Amygdala (tissue), 56 donors: Measurements from ENCODE around the gene ASGR1.

ENCODE experiments used
- DNase-seq, 56 donors: peaks; one replicate each; lab custom pipeline; 2025; lab: John Stamatoyannopoulos, UW

The ASGR1 gene

GRCh38 chr17:7179317-7180254, at the start of gene ASGR1:
TSS of gene ASGR1 (minus strand) at chr17:7179370. CDS start at chr17:7178563, 807 bp downstream.
- DNase-seq, result no peak

- DNase-seq, result no peak
Observed at GRCh38 chr17:7228920-7229319, 49.8 kb upstream of the ASGR1 start.

GRCh38 chr17:7226721-7227710, 47.8 kb upstream of the ASGR1 start:
- no peak for DNase-seq

- no peak for DNase-seq
Observed at GRCh38 chr17:7225711-7226331, 46.7 kb upstream of the ASGR1 start.

GRCh38 chr17:7224661-7225111, 45.5 kb upstream of the ASGR1 start:
- no peak for DNase-seq

GRCh38 chr17:7224110-7224509, 44.9 kb upstream of the ASGR1 start:
- DNase-seq, result peak in 1 of 56 donors; percentile 18

- DNase-seq, result no peak
Observed at GRCh38 chr17:7223375-7223774, 44.2 kb upstream of the ASGR1 start.

GRCh38 chr17:7222972-7223292, 43.8 kb upstream of the ASGR1 start:
- no peak for DNase-seq

- no peak for DNase-seq
Observed at GRCh38 chr17:7222093-7222971, 43.2 kb upstream of the ASGR1 start.

GRCh38 chr17:7221278-7222092, 42.3 kb upstream of the ASGR1 start:
- no peak for DNase-seq

- DNase-seq, result peak in 16 of 56 donors; percentile 12 to 50 (median 34)
Observed at GRCh38 chr17:7220593-7221277, 41.6 kb upstream of the ASGR1 start.

- DNase-seq, result peak in 54 of 56 donors; percentile 41 to 93 (median 80)
Observed at GRCh38 chr17:7219812-7220592, 40.8 kb upstream of the ASGR1 start, which contains the start of the genes ACADVL and DLG4. TSS of gene ACADVL (plus strand) at chr17:7219938. CDS start at chr17:7219985, 47 bp downstream. TSS of gene DLG4 (minus strand) at chr17:7219836.

GRCh38 chr17:7219229-7219811, 40.1 kb upstream of the ASGR1 start:
- DNase-seq, result no peak

- DNase-seq, result no peak
Observed at GRCh38 chr17:7218758-7219157, 39.6 kb upstream of the ASGR1 start.

- DNase-seq, result no peak
Observed at GRCh38 chr17:7218166-7218565, 39.0 kb upstream of the ASGR1 start.

GRCh38 chr17:7217113-7217987, 38.2 kb upstream of the ASGR1 start:
- peak in 28 of 56 donors; percentile 19 to 59 (median 40) for DNase-seq
